MCF 10A (cell line): ENCODE results near the gene FOXC2. TPM values are rescaled to one million over a fixed set of nuclear protein-coding genes. Genes with fewer than 3 reads are reported as not detected.

Experiments
- BruUV-seq: library from RNA; stranded (reverse); fragments of 400-500 nt; replicated peaks from 2 replicates; lab custom pipeline; 2021; lab: Mats Ljungman, UMichigan
- CTCF ChIA-PET: fragments of 300-600 bp; sonication (Branson Sonifier 250); formaldehyde crosslinking; extraction: SDS; loops from one replicate; lab custom pipeline; 2021; ENCODE audit warnings: antibody characterized with exemption, inconsistent platforms; lab: Yijun Ruan, JAX
- POLR2A ChIA-PET: fragments of 300-600, 350-650 bp; sonication (Branson Sonifier 250); formaldehyde crosslinking; extraction: SDS; loops from one replicate; lab custom pipeline; 2020; ENCODE audit warnings: antibody characterized with exemption, inconsistent platforms; lab: Yijun Ruan, JAX
- DNase-seq: peaks from one replicate; pipeline ENCODE4 v3.0.0-alpha.2; 2018; ENCODE audit not compliant: unreplicated experiment
- H3K27ac Mint-ChIP-seq: one replicate; pipeline ENCODE4 v1.8.0; 2022; ENCODE audit warnings: mild to moderate bottlenecking, low read depth, mixed read lengths; ENCODE audit not compliant: unreplicated experiment
- H3K27me3 Mint-ChIP-seq: one replicate; pipeline ENCODE4 v1.8.0; 2022; ENCODE audit warnings: mixed read lengths; ENCODE audit not compliant: insufficient read depth, unreplicated experiment
- H3K36me3 Mint-ChIP-seq: one replicate; pipeline ENCODE4 v1.8.0; 2022; ENCODE audit warnings: mild to moderate bottlenecking, moderate library complexity, mixed read lengths; ENCODE audit not compliant: insufficient read depth, unreplicated experiment
- H3K4me1 Mint-ChIP-seq: one replicate; pipeline ENCODE4 v1.8.0; 2022; ENCODE audit warnings: mixed read lengths; ENCODE audit not compliant: insufficient read depth, unreplicated experiment
- H3K4me3 Mint-ChIP-seq: one replicate; pipeline ENCODE4 v1.8.0; 2022; ENCODE audit warnings: mild to moderate bottlenecking, moderate library complexity, mixed read lengths; ENCODE audit not compliant: unreplicated experiment
- H3K9me3 Mint-ChIP-seq: one replicate; pipeline ENCODE4 v1.8.0; 2022; ENCODE audit warnings: mixed read lengths; ENCODE audit not compliant: unreplicated experiment
- CTCF ChIP-seq: fragments of 200-600 bp; IDR thresholded peaks from one replicate; pipeline ENCODE4 v1.8.0; 2022; ENCODE audit warnings: antibody characterized with exemption, mild to moderate bottlenecking; ENCODE audit not compliant: unreplicated experiment
- intact Hi-C: fragments of 100-400 bp; cut with micrococcal nuclease; formaldehyde crosslinking; loops from 2 replicates; pipeline ENCODE4 v1.14.1; 2022
- total RNA-seq: library from RNA; stranded (reverse); gene quantifications from 2 replicates; pipeline ENCODE4 v1.2.3, GENCODE V29; 2022

FOXC2 gene
- total RNA-seq, 1 experiment from 2014 or later, result 22.5 TPM

GRCh38 chr16:86569701-86570447, 3.2 kb downstream of the FOXC2 start:
- no TSS peak for BruUV-seq
- Mint-ChIP-seq H3K27me3 (no peaks in the 10 kb centered on the region), H3K9me3 (no peaks in the 10 kb centered on the region), H3K4me3 (peak overlapping the region; percentile 90), H3K4me1 (peaks cover 19% of the 10 kb centered on the region), H3K27ac (peak overlapping the region; percentile 96), H3K36me3 (peaks cover 52% of the 10 kb centered on the region)
- intact Hi-C loops, result loop anchor here (5.0 to 10.0 kb wide), 4 partner anchors 252 to 1195 kb away; partner anchors contain the start of gene KLHDC4
- DNase-seq, result no peak
- TF ChIP-seq CTCF, result no peak
- ChIA-PET POLR2A (interaction anchor here (1.8 to 7.2 kb wide), 2 partner anchors 95 to 492 kb away, joined by 7 to 42 read pairs; no protein-coding TSS in a partner anchor), CTCF (interaction anchor here (0.5 to 1.8 kb wide), 6 partner anchors 181 to 747 kb away, joined by 3 to 9 read pairs (median 3); partner anchors contain the start of gene C16orf95)

GRCh38 chr16:86570558-86571529, 4.2 kb downstream of the FOXC2 start:
- H3K9me3 Mint-ChIP-seq, result no peaks in the 10 kb centered on the region
- TF ChIP-seq CTCF, result no peak
- no TSS peak for BruUV-seq
- CTCF ChIA-PET, result interaction anchor here (0.5 to 1.8 kb wide), 8 partner anchors 22 to 1065 kb away, joined by 3 to 9 read pairs (median 3); partner anchors contain the start of gene C16orf95
- DNase-seq, result no peak
- POLR2A ChIA-PET, result interaction anchor here (0.5 to 7.2 kb wide), 3 partner anchors 94 to 491 kb away, joined by 4 to 42 read pairs (median 7); no protein-coding TSS in a partner anchor
- peaks cover 59% of the 10 kb centered on the region for H3K36me3 Mint-ChIP-seq
- peaks cover 19% of the 10 kb centered on the region for H3K4me1 Mint-ChIP-seq
- H3K27me3 Mint-ChIP-seq, result no peaks in the 10 kb centered on the region
- H3K4me3 Mint-ChIP-seq, result peak overlapping the region; percentile 90
- peak overlapping the region; percentile 96 for H3K27ac Mint-ChIP-seq
- intact Hi-C loops, result no loop called here

- H3K4me1 Mint-ChIP-seq, result peaks cover 25% of the 10 kb centered on the region
- ChIA-PET POLR2A (interaction anchor here (0.5 to 7.2 kb wide), 2 partner anchors 93 to 291 kb away, joined by 4 to 42 read pairs; no protein-coding TSS in a partner anchor), CTCF (interaction anchor here (0.7 to 1.8 kb wide), 3 partner anchors 348 to 1065 kb away, joined by 3 to 9 read pairs (median 3); no protein-coding TSS in a partner anchor)
- H3K27me3 Mint-ChIP-seq, result no peaks in the 10 kb centered on the region
- BruUV-seq, result no TSS peak
- no peak for DNase-seq
- TF ChIP-seq CTCF, result no peak
- no peak overlapping the region for H3K27ac Mint-ChIP-seq
- peak overlapping the region; percentile 90 for H3K4me3 Mint-ChIP-seq
- H3K36me3 Mint-ChIP-seq, result peaks cover 64% of the 10 kb centered on the region
- H3K9me3 Mint-ChIP-seq, result no peaks in the 10 kb centered on the region
- intact Hi-C loops, result no loop called here
Measured at GRCh38 chr16:86571530-86571915, 4.9 kb downstream of the FOXC2 start.
